Sciatic nerve (tissue), 2 donors: ENCODE measurements around the gene DENND1B. TPM values are rescaled to one million over a fixed set of nuclear protein-coding genes. Genes with fewer than 3 reads are reported as not detected.
"Not testable (repeated sequence)": the region's sequence is repeated elsewhere in the genome, so short reads cannot be mapped to it uniquely, and the experiment has no call there.

Experiments
- ATAC-seq: fragments of 200-7000 bp; cut with Tn5 transposase; one replicate; pipeline ENCODE4 v1.9.1; 2020; ENCODE audit warnings: mild to moderate bottlenecking, moderate library complexity
- DNase-seq: peaks from one replicate; pipeline ENCODE4 v3.0.0-alpha.2; 2020; ENCODE audit warnings: low spot score
- intact Hi-C: fragments of 100-400 bp; cut with DNase I; formaldehyde crosslinking; loops from one replicate; pipeline ENCODE4 v1.14.2; 2022
- total RNA-seq: library from RNA; stranded (reverse); fragmentation: NEBNext Ultra II Directional; extraction: Animal tissue kit (Norgen Biotek cat#: 25700); gene quantifications from one replicate; pipeline ENCODE4 v1.2.1, GENCODE V29; 2021
- donor health status: DM: no; HTN: no; CAD: no.
- donor health status: DM: no; HTN: no; CAD: no.

The DENND1B gene
- total RNA-seq, 1 donor from 2014 or later, result 16.6 TPM

DNA sequence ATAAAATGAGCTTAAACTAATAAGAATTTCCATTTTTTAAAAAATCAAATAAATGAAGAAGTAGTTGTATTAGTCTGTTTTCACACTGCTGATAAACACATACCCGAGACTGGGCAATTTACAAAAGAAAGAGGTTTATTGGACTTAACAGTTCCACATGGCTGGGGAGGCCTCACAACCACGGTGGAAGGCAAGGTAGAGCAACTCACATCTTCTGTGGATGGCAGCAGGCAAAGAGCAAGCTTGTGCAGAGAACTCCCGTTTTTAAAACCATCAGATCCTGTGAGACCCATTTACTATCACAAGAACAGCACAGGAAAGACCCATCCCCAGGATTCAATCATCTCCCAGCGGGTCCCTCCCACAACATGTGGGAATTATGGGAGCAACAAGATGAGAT lies 19.7 kb downstream of the DENND1B start:
- DNase-seq, ATAC-seq, intact Hi-C loops: not testable (repeated sequence)

DNA sequence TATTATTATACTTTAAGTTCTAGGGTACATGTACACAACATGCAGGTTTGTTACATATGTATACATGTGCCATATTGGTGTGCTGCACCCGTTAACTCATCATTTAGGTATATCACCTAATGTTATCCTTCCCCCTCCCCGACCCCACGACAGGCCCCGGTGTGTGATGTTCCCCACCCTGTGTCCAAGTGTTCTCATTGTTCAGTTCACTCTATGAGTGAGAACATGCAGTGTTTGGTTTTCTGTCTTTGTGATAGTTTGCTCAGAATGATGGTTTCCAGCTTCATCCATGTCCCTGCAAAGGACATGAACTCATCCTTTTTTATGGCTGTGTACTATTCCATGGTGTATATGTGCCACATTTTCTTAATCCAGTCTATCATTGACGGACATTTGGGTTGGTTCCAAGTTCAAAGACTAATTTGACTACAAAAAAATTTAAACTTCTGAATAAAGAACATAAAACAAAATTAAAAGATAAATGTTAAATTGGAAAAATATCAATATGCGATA lies 22.6 kb downstream of the DENND1B start:
- ATAC-seq, DNase-seq, intact Hi-C loops: not testable (repeated sequence)

DNA sequence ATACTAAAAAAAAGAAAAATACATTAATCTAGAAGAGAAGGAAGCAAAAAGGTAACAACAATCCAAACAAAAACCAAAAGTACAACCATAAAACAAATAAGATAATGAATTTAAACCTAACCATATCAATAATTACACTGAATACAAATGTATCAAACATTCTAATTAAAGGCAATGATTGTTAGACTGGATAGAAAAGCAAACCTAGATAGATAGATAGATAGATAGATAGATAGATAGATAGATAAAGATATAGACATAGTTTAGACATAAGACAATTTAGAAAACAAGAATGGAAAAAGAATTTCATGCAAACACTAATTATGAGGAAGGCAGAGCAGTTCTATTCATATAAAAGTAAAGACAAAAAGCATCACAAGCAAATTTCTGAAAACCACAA lies 24.9 kb downstream of the DENND1B start:
- ATAC-seq, result no peak
- intact Hi-C loops, result no loop called here

DNA sequence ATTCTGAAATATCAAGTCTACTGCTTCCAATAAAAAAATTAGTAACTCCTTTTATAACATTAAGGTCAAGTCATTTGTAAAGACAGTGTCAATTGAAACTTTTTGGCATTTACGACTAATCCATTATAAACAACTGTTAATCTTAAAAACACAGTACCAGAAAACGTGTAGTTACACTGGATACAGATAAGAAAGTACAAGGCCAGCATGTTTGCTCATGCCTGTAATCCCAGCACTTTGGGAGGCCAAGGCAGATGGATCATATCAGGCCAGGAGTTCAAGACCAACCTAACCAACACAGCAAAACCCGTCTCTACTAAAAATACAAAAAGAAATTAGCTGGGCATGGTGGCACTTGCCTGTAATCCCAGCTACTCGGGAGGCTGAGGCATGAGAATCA lies 29.4 kb downstream of the DENND1B start:
- DNase-seq (no peak), ATAC-seq (no peak)
- intact Hi-C loops, result no loop called here

More for the DNA sequence above, 24.9 kb downstream of the DENND1B start:
- DNase-seq, result no peak

DNA sequence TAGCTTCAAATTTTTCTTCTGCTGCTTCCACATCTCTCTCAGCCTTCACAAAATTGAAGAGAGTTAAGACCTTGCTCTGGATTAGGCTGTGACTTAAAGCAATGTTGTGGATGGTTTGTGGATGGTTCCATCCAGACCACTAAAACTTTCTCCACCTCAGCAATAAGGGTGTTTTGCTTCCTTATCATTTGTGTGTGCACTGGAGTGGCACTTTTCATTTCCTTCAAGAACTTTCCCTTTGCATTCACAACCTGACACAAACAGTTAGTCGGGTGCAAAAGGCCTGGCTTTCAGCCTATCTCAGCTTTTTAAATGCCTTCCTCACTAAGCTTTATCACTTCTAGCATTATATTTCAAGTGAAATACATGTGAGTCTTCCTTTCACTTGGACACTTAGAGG lies 30.3 kb downstream of the DENND1B start:
- ATAC-seq (no peak), DNase-seq (no peak)
- intact Hi-C loops, result no loop called here

DNA sequence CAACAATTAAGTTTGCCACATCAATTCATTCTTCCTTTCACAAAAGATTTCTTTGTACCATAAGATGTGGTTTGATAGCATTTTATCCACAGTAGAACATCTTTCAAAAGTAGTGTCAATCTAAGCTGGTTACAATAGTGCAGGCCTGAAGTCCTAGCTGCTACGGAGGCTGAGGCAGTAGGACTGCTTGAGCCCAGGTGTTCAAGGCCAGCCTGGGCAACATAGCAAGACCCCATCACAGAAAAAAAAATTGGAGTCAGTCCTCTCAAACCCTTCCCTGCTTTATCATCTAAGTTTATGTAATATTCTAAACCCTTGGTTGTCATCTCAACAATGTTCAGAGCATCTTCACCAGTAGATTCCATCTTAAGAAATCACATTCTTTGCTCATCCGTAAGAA lies 31.7 kb downstream of the DENND1B start:
- intact Hi-C loops, result no loop called here
- no peak for ATAC-seq
- no peak for DNase-seq

DNA sequence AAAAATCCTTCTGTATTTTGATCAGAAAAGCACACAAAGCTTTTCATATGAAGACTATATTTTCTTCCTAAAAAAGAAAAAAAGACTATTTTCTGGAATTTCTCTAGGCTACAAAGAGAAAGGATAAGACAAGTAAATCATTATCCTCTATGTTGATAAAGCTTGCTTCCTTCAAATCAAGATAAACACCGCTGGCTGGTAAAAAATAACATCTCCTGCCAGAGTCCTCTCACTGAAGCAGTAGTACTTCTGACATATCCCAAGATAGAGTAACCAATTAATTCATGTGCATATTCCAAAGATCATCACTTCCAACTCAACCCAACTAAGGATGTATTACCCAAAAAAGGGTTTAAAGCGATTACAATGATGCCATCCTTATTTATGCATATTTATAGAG lies 34.3 kb downstream of the DENND1B start:
- intact Hi-C loops, result no loop called here
- no peak for ATAC-seq
- DNase-seq, result no peak

DNA sequence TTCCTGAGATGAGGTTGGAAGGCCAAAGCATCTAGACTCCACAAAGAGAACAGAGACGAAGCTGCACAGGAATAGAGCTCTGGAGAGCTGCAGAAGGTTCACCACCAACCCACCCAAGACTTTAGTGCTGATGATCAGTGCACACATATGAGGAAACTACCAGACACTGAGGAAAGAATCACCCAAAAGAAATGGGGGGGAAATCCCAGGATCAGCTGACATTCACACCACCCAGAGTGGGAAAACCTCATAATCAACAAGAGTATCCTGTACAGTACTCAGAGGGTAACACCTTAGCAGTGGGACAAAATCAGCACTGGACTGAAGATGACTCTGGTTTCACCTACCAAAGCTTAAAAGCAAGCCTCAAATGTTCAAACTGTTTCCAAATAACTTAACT lies 36.4 kb downstream of the DENND1B start:
- intact Hi-C loops, result no loop called here
- DNase-seq (no peak), ATAC-seq (no peak)

DNA sequence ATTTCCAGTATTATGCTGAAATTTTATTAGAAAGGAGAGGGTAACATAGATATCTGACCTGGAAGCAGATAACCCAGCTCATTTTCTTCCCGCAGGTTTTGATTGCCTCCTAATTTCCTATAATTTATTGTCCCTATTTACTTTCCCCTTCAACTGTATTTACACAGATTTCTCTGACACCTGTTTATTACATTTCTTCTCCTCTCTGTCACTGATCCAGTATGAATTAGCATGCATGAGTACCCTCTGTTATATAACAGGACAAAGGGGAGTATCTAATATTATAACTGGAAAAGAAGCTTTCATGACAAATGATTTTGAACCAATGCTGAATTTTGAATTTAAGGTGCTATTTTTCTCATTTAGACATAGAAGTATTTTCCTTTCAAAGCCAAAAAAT lies 37.4 kb downstream of the DENND1B start:
- DNase-seq, result no peak
- no peak for ATAC-seq
- intact Hi-C loops, result no loop called here

DNA sequence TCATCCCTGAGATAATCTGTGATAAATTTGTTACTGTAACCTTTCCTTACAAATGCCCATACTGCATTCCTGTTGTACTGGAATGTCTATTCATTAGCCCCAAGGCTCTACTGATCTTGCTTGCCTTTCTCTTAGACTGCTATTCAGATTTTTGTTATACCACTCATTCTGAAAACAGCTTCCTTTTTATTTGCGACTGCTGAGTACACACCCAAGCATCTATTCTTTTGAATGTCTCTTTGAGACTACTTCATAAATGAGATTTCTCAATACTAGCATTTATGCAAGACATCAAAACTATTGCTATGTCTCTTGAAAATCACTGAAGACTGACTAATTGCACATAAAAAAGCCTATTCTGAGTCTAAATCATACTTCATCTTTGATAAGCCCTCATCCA lies 38.6 kb downstream of the DENND1B start:
- intact Hi-C loops, result no loop called here
- ATAC-seq, result no peak
- DNase-seq, result no peak

DNA sequence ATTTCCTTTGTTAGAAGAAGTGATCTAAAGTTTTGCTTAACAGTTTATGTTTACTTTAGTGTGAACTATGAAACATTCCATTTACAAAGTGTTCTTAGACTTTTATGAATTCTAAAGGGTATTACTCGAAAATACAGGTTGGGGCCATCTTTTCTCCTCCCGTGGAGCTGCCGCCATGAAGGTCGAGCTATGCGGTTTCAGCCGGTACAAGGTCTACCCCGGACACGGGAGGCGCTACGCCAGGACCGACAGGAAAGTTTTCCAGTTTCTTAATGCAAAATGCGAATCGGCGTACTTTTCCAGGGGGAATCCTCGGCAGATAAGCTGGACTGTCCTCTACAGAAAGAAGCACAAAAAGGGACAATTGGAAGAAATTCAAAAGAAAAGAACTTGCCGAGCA lies 39.8 kb downstream of the DENND1B start:
- intact Hi-C loops, result no loop called here
- DNase-seq, result no peak
- no peak for ATAC-seq

DNA sequence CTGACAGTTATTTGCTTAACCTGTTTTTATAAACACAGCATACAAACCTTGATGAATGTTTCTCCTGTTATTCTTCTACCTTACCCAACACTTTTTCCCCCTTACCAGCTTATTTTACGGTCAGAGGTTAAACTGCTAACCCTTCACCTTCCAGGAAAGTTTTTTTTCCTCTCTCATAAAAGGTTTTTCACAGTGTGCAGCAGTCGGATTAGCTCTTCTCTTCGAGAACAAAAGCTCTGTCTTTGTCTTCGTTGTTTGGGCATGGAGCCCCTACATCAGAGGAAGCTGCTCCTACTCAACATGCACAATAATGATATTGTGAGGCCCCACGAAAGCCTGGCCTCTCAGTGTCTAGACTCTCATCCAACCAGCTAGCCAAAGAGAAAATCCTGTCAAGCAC lies 42.0 kb downstream of the DENND1B start:
- intact Hi-C loops, result no loop called here
- ATAC-seq, result no peak
- no peak for DNase-seq

DNA sequence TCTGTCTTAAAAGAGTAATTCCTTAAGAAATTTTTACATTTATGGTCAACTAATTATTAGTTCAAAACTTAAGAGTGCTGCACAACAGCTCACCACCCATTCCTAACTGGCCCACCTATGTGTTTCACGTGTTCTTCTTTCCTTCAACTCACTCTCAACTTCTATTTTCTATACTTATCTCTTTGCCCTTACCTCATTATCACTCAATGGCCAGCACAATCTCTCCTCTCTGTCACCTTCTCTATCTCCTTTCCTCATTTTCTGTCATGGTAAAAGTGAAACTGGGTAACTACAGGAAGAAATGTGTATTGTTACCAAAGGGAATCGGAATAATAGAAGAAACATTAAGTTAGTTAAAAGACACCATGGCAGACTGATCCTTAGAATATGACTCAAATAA lies 43.1 kb downstream of the DENND1B start:
- DNase-seq (no peak), ATAC-seq (no peak)
- intact Hi-C loops, result no loop called here

DNA sequence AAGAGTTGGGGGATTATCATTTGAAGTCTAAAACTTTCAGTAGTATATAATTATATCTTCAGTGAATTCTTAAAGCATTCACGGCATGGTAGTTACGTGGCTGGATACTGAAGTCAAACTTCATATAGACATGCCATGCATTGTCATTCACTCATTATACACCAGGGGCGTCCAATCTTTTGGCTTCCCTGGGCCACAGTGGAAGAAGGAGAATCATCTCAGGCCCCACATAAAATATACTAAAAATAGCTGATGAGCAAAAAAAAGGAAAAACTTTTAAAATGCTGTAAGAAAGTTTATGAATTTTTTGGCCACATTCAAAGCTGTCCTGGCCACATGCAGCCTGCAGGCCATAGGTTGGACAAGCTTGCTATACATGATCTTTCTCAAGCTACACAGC lies 43.8 kb downstream of the DENND1B start:
- DNase-seq (no peak), ATAC-seq (no peak)
- intact Hi-C loops, result no loop called here

DNA sequence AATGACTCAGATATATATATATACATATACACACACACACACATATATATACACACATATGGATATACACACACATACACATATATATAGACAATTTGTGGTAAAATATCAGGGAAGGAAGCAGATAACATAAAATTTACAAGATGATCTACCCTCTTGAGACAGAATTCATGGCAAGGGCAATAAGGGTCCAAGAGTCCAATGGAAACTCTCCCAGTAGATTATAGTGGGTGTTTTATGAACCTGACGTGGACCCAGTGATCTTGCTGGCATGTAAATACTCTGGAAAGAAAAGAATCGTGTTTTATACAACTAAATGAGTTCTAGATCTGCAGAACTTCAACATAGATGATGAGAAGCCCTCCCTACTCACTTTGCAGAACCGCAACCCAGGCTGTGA lies 49.3 kb downstream of the DENND1B start:
- DNase-seq, result no peak
- ATAC-seq, result no peak
- intact Hi-C loops, result no loop called here

DNA sequence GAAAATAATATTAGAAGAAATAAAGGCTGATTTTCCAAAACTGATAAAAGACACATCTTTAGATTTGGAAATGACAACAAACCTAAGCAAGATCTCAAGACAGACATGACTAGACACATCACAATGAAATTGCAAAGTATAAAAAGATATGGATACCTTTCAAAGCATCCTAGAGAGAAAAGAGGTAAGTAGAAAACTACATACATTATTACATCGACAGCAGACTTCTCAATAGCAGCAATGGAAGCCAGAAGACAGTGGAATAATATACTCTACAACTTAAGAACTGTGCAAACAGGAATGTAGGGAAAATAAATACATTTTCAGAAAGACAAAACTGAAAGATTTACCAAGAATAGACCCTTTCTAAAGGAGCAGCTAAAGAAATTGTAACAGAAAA lies 50.2 kb downstream of the DENND1B start:
- ATAC-seq (no peak), DNase-seq (no peak)

DNA sequence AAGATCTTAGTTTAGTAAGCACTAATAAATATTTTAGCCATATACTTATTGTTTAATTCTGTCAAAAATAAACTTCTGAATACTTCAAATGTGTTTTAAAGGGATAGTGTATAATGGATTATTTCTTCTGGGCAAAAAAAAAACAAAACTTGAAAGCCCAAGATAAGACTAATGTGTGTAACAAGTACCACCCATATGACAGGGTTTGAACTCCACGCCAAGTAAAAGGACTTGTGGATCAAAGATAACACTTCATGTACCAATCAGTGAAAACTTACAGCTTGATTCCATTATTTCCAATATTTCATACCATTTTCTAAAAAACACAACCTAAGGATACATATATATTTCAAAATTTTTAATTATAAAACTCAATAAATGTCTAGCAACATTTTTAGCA lies 59.5 kb downstream of the DENND1B start:
- intact Hi-C loops, result no loop called here
- no peak for ATAC-seq
- no peak for DNase-seq

More for the DNA sequence above, 50.2 kb downstream of the DENND1B start:
- intact Hi-C loops, result no loop called here

DNA sequence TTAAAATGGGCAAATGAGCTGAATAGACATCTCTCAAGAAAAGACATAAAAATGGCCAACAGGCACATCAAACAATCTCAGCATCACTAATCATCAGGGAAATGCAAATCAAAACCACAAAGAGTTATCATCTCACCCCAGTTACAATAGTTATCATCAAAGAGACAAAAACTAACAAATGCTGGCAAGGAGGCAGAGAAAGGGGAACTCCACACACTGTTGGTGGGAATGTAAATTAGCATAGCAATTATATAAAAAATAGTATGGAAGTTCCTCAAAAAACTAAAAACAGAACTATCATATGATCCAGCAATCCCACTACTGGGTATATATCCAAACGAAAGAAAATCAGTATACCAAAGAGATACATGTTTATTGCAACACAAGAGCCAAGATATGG lies 68.7 kb downstream of the DENND1B start:
- ATAC-seq, result no peak
- no peak for DNase-seq
- intact Hi-C loops, result no loop called here

DNA sequence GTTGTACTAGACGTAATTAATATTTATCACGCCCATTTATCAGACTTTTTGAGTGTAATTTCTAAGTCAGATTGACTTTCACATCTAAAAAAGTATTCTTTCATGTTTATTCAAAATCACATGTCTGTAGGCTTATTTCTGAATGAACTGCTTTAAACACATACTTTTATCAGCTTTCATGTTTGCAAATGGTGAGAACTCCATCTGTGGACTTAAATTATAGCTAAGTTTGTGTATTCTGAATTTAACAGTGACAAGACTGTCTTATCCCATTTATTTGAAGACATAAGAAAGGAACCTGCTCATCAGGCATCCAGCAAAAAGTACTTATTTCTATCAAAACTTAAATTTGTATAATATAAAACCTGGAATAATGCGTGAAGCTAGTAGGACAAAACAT lies 69.3 kb downstream of the DENND1B start:
- DNase-seq (no peak), ATAC-seq (no peak)
- intact Hi-C loops, result no loop called here

DNA sequence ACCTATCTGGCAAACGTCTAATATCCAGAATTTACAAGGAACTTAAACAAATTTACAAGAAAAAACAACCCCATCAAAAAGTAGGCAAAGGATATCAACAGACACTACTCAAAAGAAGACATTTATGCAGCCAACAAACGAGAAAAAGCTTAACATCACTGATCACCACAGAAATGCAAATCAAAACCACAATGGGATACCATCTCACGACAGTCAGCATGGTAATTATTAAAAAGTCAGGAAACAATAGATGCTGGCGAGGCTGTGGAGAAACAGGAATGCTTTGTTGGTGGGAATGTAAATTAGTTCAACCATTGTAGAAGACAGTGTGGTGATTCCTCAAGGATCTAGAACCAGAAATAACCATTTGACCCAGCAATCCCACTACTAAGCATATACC lies 74.6 kb downstream of the DENND1B start:
- ATAC-seq, DNase-seq, intact Hi-C loops: not testable (repeated sequence)

DNA sequence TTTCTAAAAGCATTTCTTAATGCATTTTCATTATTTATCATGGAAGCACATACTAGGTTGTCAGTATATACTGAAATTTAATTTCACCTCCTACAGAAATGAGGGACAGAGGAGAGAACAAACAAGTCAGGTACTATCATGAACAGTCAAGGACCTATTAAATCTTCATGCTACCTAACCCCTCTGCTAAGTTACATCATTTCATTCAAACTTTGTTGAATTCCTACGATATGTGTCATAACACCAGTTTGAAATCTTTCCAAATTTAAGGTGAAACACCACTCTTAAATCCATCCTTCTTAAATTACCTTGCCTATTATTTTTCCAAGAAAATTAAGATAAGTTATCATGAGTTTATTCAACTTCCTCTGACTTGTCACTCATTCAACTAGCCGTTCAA lies 78.9 kb downstream of the DENND1B start:
- no peak for ATAC-seq
- no peak for DNase-seq
- intact Hi-C loops, result no loop called here

DNA sequence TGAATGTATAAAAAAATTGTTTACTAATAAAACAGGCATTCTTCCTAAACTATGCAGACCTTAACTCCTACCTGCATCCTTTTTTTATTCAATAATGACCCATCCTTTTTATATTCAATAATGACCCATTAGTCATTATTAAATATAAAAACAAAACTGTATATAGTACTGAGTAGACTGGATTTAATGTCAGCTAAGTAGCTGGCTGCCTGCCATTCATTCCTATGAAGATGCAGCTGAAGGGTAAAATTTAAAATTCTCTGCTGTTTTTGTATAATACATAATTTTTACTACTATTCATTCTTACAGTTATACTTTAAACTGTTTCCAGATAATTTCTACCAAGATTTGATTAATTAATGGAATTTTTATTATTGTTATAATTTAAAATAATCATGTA lies 79.3 kb downstream of the DENND1B start:
- ATAC-seq, result no peak
- DNase-seq, result no peak
- intact Hi-C loops, result no loop called here
